Endodermal cell (in vitro differentiated cells): Measurements from ENCODE around the gene MOCOS. TPM values are rescaled to one million over a fixed set of nuclear protein-coding genes. Genes with fewer than 3 reads are reported as not detected.

ENCODE experiments used
- DNase-seq: peaks from one replicate; pipeline ENCODE4 v3.0.0-alpha.2; 2017
- H3K27ac ChIP-seq: 2 replicates; pipeline ENCODE4 v1.5.1; 2013; ENCODE audit warnings: mild to moderate bottlenecking, low read depth, low read length, moderate library complexity
- H3K27me3 ChIP-seq: 2 replicates; pipeline ENCODE4 v1.6.1; 2013; ENCODE audit warnings: mild to moderate bottlenecking, low read length, moderate library complexity; ENCODE audit not compliant: insufficient read depth, control insufficient read depth, poor library complexity, severe bottlenecking
- H3K36me3 ChIP-seq: 2 replicates; pipeline ENCODE4 v1.7.0; 2013; ENCODE audit warnings: mild to moderate bottlenecking, low read length, moderate library complexity; ENCODE audit not compliant: control insufficient read depth, insufficient read depth
- H3K4me1 ChIP-seq: one replicate; pipeline ENCODE4 v1.7.0; 2013; ENCODE audit warnings: low read length; ENCODE audit not compliant: control insufficient read depth, insufficient read depth
- H3K4me3 ChIP-seq: 2 replicates; pipeline ENCODE4 v1.5.1; 2013; ENCODE audit warnings: mild to moderate bottlenecking, low read length, moderate library complexity
- H3K9ac ChIP-seq: 2 replicates; pipeline ENCODE4 v1.6.1; 2013; ENCODE audit warnings: mild to moderate bottlenecking, low read length, moderate library complexity; ENCODE audit not compliant: poor library complexity, severe bottlenecking; ENCODE audit errors: extremely low read depth
- H3K9me3 ChIP-seq: 2 replicates; pipeline ENCODE4 v1.6.1; 2013; ENCODE audit warnings: mild to moderate bottlenecking, low read length, moderate library complexity; ENCODE audit not compliant: control insufficient read depth
- H3K27ac Mint-ChIP-seq: 2 replicates; pipeline ENCODE4 v1.8.0; 2020; ENCODE audit warnings: mixed read lengths
- H3K27me3 Mint-ChIP-seq: 2 replicates; pipeline ENCODE4 v1.8.0; 2021; ENCODE audit warnings: mild to moderate bottlenecking, mixed read lengths; ENCODE audit not compliant: insufficient read depth
- H3K36me3 Mint-ChIP-seq: 2 replicates; pipeline ENCODE4 v1.8.0; 2020; ENCODE audit warnings: low read depth, mixed read lengths
- H3K4me1 Mint-ChIP-seq: 2 replicates; pipeline ENCODE4 v1.8.0; 2020; ENCODE audit warnings: mixed read lengths
- H3K4me3 Mint-ChIP-seq: 2 replicates; pipeline ENCODE4 v1.8.0; 2020; ENCODE audit warnings: mild to moderate bottlenecking, moderate library complexity, mixed read lengths
- H3K9me3 Mint-ChIP-seq: 2 replicates; pipeline ENCODE4 v1.8.0; 2020; ENCODE audit warnings: mild to moderate bottlenecking, mixed read lengths
- CTCF ChIP-seq: fragments of 200-600 bp; sonication (generic); conservative IDR thresholded peaks from 2 replicates; pipeline ENCODE4 v1.5.0; 2021; ENCODE audit warnings: antibody characterized with exemption, mild to moderate bottlenecking
- WGBS, 2 experiments: methylation state at CpG; one replicate each; pipeline versions ENCODE4 v1.1.5 to v1.1.7; 2013; ENCODE audit warnings: missing lambda C conversion rate in 2 of 2, mixed read lengths in 1 of 2; ENCODE audit not compliant: insufficient coverage in 1 of 2, insufficient read length in 1 of 2; 5-methylcytosine and 5-hydroxymethylcytosine counted together
- total RNA-seq, 2 donors: library from RNA; stranded (reverse); fragmentation: NEBNext Ultra II Directional in 1 of 2; extraction: Animal tissue kit (Norgen Biotek cat#: 25700) in 1 of 2; gene quantifications; 2 replicates in 1 of 2; 3 replicates in 1 of 2; pipeline ENCODE4 v1.2.1, GENCODE V29; 2021

Gene MOCOS
- total RNA-seq, 2 donors from 2014 or later = 0.51 to 1.4 TPM

GRCh38 chr18:36303211-36303844 is 116.0 kb downstream of the MOCOS start:
- H3K9me3 ChIP-seq = no peaks in the 10 kb centered on the region
- peak; percentile 28 for DNase-seq

GRCh38 chr18:36304723-36305122 is 117.4 kb downstream of the MOCOS start:
- Mint-ChIP-seq H3K9me3 (no peaks in the 10 kb centered on the region), H3K4me3 (no peak overlapping the region), H3K4me1 (peaks cover 5% of the 10 kb centered on the region), H3K27ac (no peak overlapping the region), H3K36me3 (no peaks in the 10 kb centered on the region), H3K27me3 (peaks cover 55% of the 10 kb centered on the region)
- no peaks in the 10 kb centered on the region for H3K4me1 ChIP-seq
- no peak overlapping the region for H3K4me3 ChIP-seq
- no peak overlapping the region for H3K9ac ChIP-seq
- no peak for TF ChIP-seq CTCF
- 98% methylated on average over 2 of the region's 3 CpGs; no CpG with 5 or more reads in 1 of the 2 experiments for WGBS, 2 experiments
- H3K9me3 ChIP-seq = no peaks in the 10 kb centered on the region
- H3K36me3 ChIP-seq = no peaks in the 10 kb centered on the region
- H3K27ac ChIP-seq = no peak overlapping the region
- DNase-seq = no peak
- peaks cover 24% of the 10 kb centered on the region for H3K27me3 ChIP-seq

More at GRCh38 chr18:36303211-36303844, 116.0 kb downstream of the MOCOS start:
- Mint-ChIP-seq H3K4me1 (no peaks in the 10 kb centered on the region), H3K36me3 (no peaks in the 10 kb centered on the region), H3K27me3 (peaks cover 68% of the 10 kb centered on the region), H3K9me3 (no peaks in the 10 kb centered on the region), H3K4me3 (no peak overlapping the region), H3K27ac (no peak overlapping the region)
- Histone ChIP-seq H3K27me3 (peaks cover 38% of the 10 kb centered on the region), H3K27ac (no peak overlapping the region), H3K36me3 (no peaks in the 10 kb centered on the region), H3K4me3 (no peak overlapping the region), H3K9ac (no peak overlapping the region), H3K4me1 (no peaks in the 10 kb centered on the region)
- TF ChIP-seq CTCF = no peak
- 78 to 84% methylated on average over 4 to 6 of the region's 6 CpGs for WGBS, 2 experiments

- WGBS, 2 experiments = 88 to 92% methylated on average over 1 to 2 of the region's 2 CpGs
- H3K9me3 Mint-ChIP-seq = no peaks in the 10 kb centered on the region
- peaks cover 5% of the 10 kb centered on the region for H3K4me1 Mint-ChIP-seq
- H3K4me3 Mint-ChIP-seq = no peak overlapping the region
- Histone ChIP-seq H3K27me3 (peaks cover 17% of the 10 kb centered on the region), H3K4me3 (no peak overlapping the region), H3K27ac (no peak overlapping the region), H3K9me3 (no peaks in the 10 kb centered on the region), H3K4me1 (no peaks in the 10 kb centered on the region), H3K9ac (no peak overlapping the region), H3K36me3 (no peaks in the 10 kb centered on the region)
- peaks cover 48% of the 10 kb centered on the region for H3K27me3 Mint-ChIP-seq
- TF ChIP-seq CTCF = no peak
- peak; percentile 17 for DNase-seq
- H3K27ac Mint-ChIP-seq = no peak overlapping the region
- H3K36me3 Mint-ChIP-seq = no peaks in the 10 kb centered on the region
Measured at GRCh38 chr18:36305375-36305774, 118.1 kb downstream of the MOCOS start.
